Measurements from ENCODE around the gene SH3BP2.

The SH3BP2 gene

DNA sequence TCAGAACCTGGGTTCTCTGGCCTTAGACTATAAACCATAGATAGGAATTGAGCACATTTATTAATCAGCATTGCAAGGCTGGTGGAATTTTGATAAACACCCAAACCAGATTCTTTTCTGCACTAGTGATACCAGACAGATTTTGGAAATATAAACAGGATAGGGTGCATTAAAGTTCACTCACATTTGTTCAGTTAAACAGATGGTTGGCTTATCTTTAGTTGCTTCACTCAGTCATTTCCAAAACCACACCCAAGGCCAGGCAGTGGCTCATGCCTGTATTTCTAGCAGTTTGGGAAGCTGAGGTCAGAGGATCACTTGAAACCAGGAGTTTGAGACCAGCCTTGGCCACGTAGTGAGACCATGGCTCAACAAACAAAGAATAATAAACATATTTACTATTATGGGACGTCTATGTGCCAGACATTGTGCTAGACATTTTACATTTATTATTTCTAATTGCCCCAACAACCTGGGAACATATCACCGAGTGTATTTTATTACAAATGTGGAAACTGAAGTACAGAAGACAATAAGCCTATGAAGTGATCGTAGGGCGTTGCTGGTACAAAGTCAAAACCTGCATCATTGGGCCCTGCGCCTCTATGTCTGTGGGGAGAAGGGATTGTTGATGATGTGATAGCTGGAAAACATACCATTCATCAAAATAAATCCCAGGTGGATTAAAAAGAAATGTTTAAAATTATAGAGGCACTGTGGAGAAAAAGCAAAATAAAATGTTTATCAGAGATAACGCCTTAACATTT lies 65.7 kb downstream of the SH3BP2 start:
- no peak for TF ChIP-seq ZNF274 (IDR thresholded peaks at IDR 0.05; ENCODE audit: low read depth, low read length)
- H3K4me3 ChIP-seq (ENCODE audit: low read length): no peak overlapping the region

DNA sequence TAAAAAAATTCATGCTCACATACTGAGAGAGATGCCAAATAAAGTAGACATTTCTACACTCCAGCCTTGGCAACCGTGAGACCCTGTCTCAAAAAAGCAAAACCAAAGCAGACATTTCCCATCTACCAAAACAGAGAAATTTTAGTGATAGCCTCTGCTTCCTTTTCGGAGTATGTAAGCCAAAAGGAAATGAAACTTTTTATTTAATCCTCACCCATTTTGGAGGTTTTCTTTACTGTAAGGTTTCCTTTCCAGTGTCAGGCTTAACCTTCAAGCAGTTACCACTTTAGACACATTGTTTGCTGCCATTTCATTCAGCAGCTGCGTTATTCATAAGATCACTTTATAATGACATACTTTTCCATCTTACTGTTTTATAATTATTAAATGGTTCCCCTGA lies 66.6 kb downstream of the SH3BP2 start:
- no peak for TF ChIP-seq ZNF274 (IDR thresholded peaks at IDR 0.05; ENCODE audit: low read depth, low read length)
- no peak overlapping the region for H3K4me3 ChIP-seq (ENCODE audit: low read length)

DNA sequence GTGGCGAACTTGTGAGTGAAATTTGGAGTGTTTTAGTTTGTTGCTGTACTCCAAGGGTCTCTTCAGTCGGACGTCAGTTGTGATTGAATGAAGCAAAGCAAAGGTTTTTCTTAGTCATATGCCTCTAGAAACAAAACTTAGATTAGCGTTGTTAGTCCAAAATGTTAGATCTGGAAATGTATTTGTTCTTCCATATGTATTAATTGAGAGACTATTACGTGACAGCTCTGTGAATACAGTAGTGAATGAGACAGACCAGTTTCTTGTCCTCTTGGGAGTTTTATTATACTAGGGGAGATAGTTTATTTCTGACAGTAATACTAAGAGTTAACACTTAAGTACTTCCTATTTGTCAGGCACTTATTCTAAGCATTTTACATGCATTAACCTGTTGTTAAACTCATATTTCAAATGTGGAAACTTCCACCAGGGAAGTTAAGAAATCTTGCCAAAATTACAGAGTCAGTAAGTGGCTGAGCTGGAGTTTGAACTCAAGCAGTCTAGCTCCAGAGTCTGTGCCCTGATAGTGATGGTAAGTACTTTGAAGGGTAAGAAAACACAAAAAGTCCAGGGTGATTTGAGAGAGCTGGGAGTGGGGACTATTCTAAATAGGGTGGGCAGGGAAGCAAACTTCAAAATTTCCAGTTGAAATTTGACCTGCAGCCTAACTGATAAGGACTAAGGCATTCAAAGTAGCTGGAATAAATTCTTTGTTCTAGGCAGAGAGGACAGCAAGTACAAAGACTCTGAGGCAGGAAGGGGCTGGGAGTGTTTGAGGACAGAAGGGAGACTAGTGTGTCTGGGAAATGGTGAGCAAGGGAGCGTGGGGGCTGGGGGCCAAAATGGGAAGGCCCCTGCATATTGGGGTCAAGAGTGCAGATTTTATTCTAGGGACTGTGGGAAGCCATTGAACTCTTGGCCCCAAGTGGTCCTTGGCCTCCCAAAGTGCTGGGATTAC lies 67.8 kb downstream of the SH3BP2 start:
- TF ChIP-seq ZNF274 (IDR thresholded peaks at IDR 0.05; ENCODE audit: low read depth, low read length): no peak
- no peak overlapping the region for H3K4me3 ChIP-seq (ENCODE audit: low read length)

DNA sequence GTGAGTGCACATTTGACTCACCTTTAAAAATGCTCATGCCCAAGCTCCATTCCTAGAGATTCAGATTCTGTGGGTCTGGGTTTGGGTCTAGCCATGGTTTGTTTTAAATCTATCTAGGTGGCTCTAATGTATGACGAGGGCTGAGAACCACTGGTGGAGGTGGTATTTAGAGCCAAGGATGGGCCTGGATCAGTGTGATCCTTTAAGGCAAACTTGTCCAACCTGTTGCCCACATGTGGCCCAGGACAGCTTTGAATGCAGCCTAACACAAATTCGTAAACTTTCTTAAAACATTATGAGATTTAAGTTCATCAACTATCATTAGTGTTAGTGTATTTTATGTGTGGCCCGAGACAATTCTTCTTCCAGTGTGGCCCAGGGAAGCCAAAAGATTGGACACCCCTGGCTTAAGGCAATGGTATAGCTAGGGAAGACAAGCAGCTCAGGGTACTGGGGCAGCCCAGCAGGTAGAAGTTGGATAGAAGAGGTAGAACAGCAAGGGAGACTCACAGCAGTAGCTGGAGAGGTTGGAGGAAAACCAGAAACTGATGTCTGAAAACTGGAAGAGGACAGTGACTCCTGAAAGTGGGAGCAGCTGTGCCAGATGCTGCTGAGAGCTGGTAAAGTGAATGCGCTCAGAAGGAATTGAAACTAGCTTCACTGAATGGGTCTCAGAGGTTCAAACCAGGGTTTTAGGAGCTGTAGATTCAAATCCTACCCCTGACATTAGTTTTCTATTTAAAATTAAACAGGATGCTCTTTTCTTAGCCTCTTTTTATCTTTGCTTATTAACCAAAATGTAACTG lies 68.9 kb downstream of the SH3BP2 start:
- TF ChIP-seq ZNF274 (IDR thresholded peaks at IDR 0.05; ENCODE audit: low read depth, low read length): no peak
- no peak overlapping the region; the same call in 1 of the 2 replicates for H3K4me3 ChIP-seq (ENCODE audit: low read length)

DNA sequence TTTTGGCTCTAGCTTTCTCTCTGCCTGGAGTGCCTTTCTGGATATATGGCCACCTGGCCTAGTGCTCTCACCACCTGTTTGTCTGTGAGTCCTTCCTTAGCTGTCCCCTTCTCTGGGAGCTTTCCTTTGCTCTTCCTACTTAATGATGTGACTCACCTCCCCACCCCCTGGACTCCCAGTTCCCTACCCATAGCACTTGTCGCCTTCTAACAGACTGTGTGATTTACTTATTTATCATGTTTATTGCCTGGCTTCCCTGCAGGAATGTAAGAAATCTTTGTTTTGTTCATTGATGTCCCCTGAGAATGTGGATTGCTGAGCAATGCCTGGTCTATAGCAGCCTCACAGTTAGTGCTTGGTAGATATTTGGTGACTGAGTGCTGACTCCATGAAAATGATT lies 69.6 kb downstream of the SH3BP2 start:
- H3K4me3 ChIP-seq (ENCODE audit: low read length): peak overlapping the region; percentile 45; the same call in 1 of the 2 replicates
- no peak for TF ChIP-seq ZNF274 (IDR thresholded peaks at IDR 0.05; ENCODE audit: low read depth, low read length)

DNA sequence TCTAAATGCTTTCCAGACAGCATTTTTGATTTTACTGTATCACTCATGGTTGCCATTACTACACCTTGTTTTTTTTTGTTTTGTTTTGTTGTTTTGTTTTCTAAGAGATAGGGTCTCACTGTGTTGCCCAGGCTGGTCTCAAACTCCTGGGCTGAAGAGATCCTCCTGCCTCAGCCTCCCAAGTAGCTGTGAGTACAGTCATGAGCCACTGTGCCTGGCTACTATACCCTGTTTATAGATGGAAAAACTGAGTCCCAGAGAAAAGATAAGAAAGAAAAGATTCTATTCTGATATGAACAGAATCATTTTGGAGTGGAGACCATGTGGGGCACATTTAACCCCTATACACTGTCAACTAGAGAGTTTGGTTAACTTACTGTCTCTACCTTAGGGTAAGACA lies 70.8 kb downstream of the SH3BP2 start:
- no peak overlapping the region for H3K4me3 ChIP-seq (ENCODE audit: low read length)
- TF ChIP-seq ZNF274 (IDR thresholded peaks at IDR 0.05; ENCODE audit: low read depth, low read length): no peak

DNA sequence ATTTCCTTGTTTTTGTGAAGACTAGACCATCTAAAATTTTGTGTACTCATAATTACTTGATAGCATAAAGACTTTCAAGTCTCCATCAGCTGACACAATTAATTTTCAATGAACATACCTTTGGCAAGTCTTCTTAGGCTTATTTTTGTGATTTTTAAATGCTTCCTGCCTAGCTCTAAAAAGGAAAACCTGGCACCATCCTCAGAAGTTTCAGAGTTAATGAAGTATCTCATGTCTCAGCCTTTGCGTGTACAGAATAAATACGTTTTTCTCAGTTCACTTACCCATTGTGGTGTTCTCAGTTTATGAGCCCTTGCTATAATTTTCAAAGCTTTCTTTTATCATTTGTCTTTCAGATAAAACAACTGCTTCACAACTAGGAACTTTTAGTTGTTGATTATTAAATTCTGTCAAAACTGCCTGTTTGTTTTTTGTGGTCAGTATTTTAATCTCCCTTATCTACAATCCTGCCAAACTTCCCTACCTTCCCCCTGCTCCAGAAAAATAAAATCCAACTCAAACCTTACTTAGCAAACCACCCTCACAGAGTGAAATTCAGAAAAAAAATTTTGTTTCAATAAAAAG lies 72.4 kb downstream of the SH3BP2 start:
- H3K4me3 ChIP-seq (ENCODE audit: low read length): no peak overlapping the region
- no peak for TF ChIP-seq ZNF274 (IDR thresholded peaks at IDR 0.05; ENCODE audit: low read depth, low read length)

DNA sequence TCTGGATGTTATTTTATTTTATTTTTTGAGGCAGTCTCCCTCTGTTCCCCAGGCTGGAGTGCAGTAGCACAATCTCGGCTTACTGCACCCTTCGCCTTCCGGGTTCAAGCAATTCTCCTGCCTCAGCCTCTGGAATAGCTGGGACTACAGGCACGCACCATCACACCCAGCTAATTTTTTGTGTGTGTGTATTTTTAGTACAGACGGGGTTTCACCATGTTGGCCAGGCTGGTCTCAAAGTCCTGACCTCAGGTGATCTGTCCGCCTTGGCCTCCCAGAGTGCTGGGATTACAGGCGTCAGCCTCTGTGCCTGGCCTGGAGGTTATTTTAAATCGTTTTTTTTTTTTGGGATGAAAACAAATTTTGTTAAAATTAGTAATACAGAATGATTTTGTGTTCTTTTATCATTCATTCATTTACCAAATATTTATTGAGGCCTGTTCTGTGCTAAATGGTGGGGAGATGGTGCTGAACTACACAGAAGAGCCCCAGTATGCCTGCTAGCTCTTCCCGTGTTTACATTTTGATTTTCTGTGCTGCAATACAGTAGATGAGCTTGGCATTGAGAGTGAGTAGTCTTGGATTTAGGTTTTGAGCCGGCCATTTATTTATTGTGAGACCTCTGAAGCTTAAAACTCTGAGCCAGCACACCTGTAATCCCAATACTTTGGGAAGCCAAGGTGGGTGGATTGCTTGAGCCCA lies 73.4 kb downstream of the SH3BP2 start:
- no peak for TF ChIP-seq ZNF274 (IDR thresholded peaks at IDR 0.05; ENCODE audit: low read depth, low read length)
- no peak overlapping the region for H3K4me3 ChIP-seq (ENCODE audit: low read length)

DNA sequence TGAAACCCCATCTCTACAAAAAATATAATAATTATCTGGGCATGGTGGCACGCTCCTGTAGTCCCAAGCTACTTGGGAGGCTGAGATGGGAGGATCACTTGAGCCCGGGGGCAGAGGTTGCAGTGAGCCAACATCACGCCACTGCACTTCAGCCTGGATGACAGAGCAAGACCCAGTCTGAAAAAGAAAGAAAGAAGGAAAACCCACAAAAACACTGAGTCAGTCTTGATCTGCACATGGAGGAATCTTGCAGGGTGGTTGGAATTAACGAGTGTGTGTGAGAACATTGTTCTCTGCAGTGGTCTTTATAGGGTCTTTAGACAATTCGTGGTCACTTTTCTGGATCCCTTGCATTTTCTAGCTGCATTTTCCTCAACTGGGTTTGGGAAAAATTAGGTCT lies 74.0 kb downstream of the SH3BP2 start:
- no peak for TF ChIP-seq ZNF274 (IDR thresholded peaks at IDR 0.05; ENCODE audit: low read depth, low read length)
- no peak overlapping the region for H3K4me3 ChIP-seq (ENCODE audit: low read length)

DNA sequence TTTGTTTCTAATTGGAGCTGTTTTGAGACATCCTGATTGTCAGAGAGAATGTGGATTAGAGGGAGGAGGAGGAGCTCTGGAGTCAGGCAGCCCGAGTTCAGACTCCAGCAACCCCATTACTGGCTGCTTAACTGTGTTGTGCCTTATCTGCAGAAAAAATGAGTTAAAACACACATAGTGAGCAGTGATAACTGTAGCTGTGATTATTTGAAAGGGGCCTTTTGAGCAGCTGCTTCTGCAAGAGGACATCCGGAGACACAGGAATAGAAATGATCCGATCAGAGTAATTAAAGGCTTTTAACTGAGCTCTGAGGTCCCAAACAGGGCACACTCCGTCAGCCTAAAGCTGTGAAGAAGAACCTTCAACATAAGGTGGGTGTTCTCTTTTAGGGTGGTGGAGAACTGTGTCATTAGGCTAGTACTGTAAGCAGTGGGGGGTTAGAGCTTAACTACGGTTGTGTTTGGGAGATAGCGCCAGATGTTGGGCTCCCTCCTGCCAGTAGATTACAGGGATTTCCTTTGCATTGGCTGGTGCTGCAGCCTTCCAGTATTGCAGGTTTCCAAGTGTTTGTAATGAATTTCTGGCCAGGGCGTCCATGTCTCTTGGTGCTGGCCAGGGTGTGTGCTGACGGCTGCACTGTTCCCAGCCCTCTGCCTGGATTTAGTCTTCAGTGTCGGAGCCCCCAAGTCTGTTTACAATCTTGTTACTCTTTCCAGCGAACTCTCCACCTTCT lies 75.0 kb downstream of the SH3BP2 start:
- no peak for TF ChIP-seq ZNF274 (IDR thresholded peaks at IDR 0.05; ENCODE audit: low read depth, low read length)
- H3K4me3 ChIP-seq (ENCODE audit: low read length): no peak overlapping the region

DNA sequence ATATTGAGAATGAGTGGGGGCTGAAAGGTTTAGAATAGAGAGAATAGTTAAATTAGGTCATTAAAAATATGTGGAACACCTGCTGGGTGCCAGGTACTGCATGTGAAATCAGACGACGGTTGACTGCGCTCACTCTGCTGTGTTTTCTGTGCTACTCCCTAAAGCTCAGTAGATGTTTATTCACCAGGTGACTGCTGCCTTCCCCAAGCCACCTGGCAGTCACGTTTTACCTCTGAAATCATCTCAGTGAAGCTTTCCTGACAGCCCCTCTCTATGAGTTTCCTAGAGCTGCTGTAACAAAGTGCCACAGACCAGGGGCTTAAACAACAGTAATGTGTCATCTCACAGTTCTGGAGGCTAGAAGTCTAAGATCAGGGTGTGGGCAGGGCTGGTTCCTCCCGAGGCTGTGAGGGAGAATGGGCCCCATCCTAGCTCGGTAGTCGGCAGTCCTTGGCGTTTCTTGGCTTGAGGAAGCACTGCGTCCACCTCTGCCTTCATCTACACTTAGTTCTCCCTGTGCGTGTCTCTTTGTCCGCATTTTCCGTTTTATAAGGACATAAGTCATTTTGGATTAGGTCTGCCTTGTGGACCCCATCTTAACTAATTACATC lies 76.1 kb downstream of the SH3BP2 start:
- no peak overlapping the region for H3K4me3 ChIP-seq (ENCODE audit: low read length)

DNA sequence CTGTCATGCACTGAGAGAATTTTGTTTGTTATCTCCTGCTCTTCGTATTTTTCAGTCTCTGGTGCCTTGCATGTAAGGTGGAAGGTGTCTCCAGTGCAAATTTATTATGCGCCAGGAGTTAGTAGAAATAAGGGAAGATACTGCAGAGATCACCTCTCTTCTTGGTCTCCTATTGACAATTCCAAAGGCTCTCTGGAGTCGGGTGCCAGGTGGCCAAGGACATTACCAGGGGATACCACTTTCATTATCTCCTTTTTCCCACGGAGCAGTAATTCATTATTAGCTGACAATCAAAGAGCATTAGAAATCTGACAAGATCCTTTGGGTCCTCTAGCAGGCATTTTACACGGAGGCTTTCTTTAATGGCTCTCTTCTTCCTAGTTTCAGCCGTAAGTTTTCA lies 76.8 kb downstream of the SH3BP2 start:
- no peak for TF ChIP-seq ZNF274 (IDR thresholded peaks at IDR 0.05; ENCODE audit: low read depth, low read length)
- no peak overlapping the region for H3K4me3 ChIP-seq (ENCODE audit: low read length)

More for the DNA sequence above, 76.1 kb downstream of the SH3BP2 start:
- TF ChIP-seq ZNF274 (IDR thresholded peaks at IDR 0.05; ENCODE audit: low read depth, low read length): no peak
